SHP77 (cell line): ENCODE data around the gene LRRC3C.
"Not testable (repeated sequence)": the region's sequence is repeated elsewhere in the genome, so short reads cannot be mapped to it uniquely, and the experiment has no call there.

ENCODE experiments used
- DNase-seq, 2 experiments: peaks; one replicate each; lab custom pipeline; 2025; lab: John Stamatoyannopoulos, UW

Gene LRRC3C

GRCh38 chr17:39927101-39927928, at the start of gene LRRC3C, which contains the start of gene ORMDL3:
LRRC3C (plus strand) TSS chr17:39927732; CDS start chr17:39941524, 13,792 bp downstream.
ORMDL3 (minus strand) TSS chr17:39927601; CDS start chr17:39924203, 3,398 bp downstream.
- DNase-seq, result peak; percentile 84 to 90

DNA sequence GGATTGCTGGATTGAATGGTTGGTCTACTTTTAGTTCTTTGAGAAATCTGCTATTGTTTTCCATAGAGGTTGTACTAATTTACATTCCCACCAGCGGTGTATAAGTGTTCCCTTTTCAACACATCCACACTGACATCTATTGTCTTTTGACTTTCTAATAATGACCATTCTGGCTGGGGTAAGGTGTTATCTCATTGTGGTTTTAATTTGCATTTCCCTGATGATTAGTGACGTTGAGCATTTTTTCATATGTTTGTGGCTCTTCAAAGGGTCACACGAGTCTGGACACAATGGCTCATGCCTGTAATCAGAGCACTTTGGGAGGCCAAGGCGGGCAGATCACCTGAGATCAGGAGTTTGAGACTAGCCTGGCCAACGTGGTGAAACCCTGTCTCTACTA, 41.4 kb upstream of the LRRC3C start:
- DNase-seq, result not testable (repeated sequence)

GRCh38 chr17:39887078-39887477, 40.5 kb upstream of the LRRC3C start:
- no peak for DNase-seq

- DNase-seq, result no peak
Measured at GRCh38 chr17:39889200-39889599, 38.3 kb upstream of the LRRC3C start.

DNA sequence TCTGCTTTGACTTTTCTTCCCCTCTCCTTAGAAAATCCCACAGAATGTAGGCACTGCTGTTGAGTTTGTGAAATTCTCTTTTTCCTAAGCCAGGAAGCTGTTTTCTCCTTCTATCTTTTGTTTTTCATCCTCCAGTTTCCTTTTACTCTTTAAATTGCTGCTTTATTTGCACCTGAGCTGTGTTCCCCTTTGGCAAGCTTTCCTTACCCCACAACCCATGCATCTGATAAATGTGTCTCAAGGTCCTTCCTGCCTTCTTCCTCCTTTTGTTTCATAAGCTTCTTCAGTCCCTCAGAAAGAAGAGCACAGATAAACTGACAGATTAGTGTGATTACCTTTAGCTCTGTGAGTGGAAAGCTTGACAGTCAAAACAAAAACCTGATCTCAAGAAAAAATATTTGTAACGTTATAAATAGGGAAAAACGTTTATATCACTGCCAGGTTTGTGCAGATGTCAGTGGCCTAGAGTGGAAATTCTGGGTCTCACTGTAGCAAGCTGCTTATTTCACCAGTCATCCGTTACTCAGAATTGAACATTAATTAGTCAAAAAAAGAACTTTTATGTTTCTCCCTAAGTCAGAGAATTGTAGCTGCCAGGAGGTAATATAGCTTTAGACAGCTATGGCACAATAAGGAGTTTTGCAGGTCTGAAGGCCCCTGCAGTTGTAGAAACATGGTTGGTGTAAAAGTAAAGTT, 32.7 kb upstream of the LRRC3C start:
- DNase-seq, result no peak

DNA sequence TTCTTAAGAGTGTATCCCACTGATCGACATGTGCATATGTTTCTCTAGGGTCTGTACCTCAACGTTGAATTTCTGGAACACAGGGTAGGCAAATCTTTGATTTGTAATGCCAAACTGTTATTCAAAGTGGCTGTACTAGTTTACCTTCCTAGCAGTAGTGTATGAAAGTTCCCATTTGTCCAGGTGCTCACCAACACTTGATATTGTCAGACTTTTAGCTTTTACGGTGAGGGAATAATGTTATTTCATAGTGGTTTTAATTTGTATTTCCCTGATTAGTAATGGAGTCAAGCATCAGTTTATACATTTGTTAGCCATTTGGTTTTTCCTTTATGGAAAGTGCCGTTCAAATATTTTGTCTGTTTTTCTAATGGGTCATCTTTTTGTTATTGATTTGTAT, 29.4 kb upstream of the LRRC3C start:
- DNase-seq, result no peak

DNA sequence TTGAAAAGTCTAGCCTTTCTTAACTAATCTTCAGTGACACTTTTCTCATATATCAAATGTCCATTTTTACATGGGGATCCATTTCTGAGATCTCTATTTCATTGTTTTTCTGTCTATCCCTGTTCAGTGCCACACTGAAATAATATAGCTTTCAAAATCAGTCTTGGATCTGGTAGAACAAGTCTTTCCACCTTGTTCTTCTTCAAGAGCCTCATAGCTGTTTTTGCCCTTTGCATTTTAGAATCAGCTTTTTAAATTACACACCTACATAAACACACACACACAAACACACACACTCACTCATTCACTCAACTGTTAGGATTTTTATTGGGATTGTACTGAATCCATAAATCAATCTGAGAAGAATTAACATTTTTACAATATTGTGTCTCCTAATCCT, 28.3 kb upstream of the LRRC3C start:
- no peak for DNase-seq

- DNase-seq, result not testable (repeated sequence)
Measured at GRCh38 chr17:39902027-39902426, 25.5 kb upstream of the LRRC3C start.

- no peak for DNase-seq
Measured at GRCh38 chr17:39903158-39903884, 24.2 kb upstream of the LRRC3C start.

DNA sequence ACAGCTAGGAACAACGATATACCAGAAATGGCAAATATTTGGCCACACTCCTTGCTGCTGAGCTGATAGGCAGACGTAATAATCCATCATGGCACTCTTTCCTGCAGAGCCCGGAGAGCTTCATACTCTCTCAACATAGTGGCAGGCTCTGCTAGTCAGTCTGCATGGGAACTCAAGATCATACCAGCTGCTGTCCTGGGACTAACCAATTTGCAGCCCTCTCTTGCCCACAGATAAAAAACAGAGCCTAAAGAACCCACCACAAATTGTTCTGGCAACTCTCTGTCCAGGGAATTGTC, 22.6 kb upstream of the LRRC3C start:
- DNase-seq, result no peak

DNA sequence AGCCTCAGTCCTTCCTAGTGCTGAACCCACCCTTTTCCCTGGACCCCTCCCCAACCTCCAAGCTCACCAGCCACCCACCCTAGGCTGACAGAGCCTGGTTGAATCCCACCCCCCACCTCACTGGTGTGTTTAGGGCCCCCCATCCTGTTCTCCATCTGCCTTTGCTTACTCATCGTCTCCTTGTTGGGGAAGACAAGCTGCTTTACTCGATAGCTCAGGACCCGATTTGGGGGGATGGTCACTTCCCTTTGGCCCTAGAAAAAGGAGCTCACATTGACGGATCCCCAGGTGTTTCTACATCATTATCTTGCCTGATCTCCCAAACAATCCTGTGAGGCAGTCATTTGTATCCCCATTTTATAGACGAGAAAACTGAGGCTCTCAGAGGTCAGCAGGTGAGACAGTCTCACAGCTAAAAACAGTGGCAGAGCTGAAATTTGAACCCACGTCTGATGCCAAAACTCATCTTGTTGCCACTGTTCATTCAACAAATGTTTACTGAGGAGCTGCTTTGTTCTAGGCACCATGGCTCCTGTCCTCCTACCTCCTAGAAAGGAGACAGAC, 18.7 kb upstream of the LRRC3C start:
- no peak for DNase-seq

GRCh38 chr17:39913989-39914388, 13.5 kb upstream of the LRRC3C start:
- DNase-seq, result no peak

DNA sequence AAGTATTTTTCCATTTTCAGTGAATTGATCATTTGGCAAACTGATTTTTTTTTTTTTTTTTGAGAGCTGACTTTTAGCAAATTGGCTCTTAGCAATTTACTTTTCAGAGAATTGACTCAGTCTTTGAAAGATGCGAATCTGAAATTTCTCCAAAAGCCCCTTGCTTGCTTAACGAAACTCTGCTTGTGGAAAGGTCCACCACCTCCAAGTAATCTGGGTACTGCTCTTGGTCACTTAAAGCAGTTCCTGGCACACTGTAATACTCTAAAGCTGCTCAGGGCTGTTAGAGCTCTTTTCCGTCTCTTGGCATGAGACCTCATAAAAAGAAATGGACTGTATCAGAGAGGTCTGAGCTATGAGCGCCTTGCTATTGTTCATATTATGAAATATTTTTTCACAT, 12.0 kb upstream of the LRRC3C start:
- no peak for DNase-seq

DNA sequence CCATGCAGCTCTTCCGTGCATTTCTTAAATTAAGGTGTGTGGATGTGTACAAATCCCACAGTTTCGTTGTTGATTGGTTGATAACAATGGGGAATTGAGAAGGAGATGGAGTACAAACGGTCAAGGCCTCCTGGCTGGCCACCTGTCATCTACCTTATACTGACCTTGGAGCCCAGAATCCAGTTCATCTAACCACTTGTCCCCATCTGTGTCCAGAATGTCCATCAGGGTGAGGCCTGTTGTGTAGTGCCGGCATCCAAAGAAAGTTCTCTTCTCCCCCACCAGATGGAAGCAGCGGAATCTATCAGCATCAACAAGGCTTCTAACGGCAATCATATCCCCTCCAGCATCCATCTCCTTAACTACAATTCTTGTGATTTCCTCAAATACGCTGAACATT, 10.6 kb upstream of the LRRC3C start:
- DNase-seq, result no peak

GRCh38 chr17:39919087-39919683, 8.3 kb upstream of the LRRC3C start:
- DNase-seq, result no peak

DNA sequence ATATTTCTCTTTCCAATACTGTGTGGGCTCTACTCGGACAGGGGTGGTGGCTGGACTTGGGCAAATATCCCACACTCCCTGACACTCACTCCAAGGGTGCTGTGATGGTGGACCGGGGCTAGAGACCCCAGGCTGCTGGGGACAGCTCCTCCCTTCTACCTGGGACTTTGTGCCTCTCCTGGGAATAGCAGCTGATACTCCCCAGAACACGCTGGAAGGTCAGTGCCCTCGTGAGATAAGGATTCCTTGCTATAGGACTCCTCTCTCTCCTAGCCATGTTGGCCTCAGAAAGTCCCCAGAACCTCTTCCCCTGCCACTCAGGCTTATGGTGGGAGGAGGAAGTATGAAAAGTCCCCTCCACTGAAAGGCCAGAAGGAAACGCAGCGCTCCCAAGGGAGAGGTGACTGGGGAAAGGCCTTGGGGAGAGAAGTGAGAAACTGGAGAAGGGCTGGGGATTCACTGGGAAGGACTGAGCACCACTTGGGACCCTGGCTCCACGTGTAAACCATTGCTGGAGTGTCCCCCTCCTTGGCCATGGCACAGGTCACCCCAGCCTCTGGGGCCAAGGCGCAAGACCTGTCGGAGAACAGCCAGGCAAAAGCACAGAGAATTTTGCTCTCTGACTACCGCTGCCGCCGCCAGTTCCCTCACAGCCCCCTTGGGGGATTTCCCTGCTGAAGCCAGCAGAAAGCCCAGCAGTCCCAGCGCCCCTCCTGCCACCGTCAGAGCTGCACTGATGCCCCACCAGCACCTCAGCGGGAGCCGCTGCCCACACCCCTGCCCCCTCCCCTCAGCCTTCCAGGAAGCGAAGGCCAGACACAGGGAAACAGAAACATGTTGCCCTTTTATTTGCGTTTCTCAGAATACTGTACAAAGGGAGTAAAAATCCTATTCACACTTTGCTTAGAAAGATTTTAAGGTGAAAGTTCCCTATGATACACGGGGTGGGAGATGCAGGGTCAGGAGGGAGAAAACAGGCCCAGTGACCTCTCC, 7.0 kb upstream of the LRRC3C start:
- DNase-seq, result no peak

GRCh38 chr17:39921323-39921722, 6.2 kb upstream of the LRRC3C start:
- no peak for DNase-seq

DNA sequence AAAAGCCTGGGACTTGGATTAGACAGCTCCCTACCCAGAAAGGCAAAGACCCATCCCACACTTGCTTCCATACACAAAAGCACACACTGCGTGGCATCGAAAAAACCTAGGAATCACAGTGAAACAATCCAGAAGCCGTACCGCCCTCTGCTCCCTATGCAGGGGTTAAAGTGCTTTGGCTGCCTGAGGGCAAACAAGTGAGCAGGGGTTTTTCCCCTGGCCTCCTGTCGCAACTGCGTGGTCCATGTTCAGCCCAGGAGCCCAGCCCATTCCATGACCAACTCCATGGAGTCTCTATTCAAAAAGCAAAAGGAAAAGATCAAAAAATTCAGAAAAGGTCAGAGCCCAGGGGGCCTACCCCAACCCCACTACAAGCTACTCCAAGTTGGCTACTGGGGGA, 5.5 kb upstream of the LRRC3C start:
- DNase-seq, result no peak

DNA sequence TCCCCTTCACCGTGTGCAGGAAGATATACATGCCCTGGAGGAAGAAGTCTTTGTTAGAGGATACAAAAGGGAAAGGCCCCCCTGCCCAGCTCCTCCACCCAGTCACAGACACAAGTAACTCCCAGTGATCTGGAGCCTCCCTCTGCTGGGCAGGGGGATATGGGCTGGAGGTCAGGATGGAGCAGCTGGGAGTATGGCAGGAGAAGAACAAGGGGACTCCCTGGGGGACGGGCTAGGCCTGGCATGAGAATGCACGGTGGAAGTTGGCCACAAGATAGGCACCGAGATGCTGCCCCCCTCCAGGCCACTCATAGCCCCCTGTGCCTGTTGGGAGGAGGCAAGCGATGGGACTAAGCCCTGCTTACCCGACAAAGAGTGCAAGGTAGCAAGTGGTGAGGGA, 4.3 kb upstream of the LRRC3C start:
- DNase-seq, result no peak

DNA sequence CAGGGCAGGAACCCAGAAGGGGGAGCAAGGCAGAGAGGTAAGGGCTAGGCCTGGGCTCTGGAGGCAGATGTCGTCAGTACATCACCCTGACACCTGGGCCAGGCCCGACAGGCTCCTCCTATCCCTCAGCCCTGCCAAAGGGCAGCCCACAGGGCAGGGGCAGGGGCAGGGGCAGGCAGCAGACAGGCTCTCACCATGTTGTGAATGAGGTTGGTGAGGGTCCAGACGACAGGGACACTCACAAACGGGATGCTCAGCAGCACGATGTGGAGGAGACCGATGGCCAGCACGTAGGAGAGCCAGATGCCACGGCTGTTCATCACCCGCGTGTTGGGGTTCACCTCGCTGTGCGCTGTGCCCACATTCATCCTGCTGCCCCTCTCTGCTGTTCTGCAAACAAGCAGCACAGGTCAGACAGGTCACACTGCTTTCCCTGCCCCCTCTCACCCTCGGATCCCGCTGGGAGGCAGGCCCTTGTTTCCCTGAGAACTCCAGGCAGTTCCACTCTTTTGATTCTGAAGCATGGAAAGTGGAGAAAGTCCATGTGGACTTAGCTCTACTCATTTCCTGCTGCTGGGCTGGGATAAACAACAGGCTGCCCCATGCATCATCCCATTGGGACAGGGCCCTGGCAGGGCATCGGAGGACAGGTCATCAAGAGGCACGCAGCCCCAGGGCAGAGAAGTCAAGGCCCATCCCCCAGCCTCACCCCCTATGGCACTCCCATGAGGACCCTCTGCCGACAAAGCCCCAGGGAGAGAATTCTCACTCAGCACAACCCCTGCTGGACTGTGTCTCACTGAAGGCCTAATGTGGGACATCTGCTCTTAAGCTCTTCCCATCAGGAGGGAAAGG, 3.5 kb upstream of the LRRC3C start:
- no peak for DNase-seq
